BJ (cell line): ENCODE measurements around the gene EXOG. TPM values are rescaled to one million over a fixed set of nuclear protein-coding genes. Genes with fewer than 3 reads are reported as not detected.

Experiments used
- CTCF ChIA-PET: fragments of 350-600 bp; formaldehyde crosslinking; extraction: SDS; loops from one replicate; lab custom pipeline; 2021; ENCODE audit warnings: antibody characterized with exemption, inconsistent platforms; lab: Yijun Ruan, JAX
- POLR2A ChIA-PET: fragments of 300-600 bp; sonication (Branson Sonifier 250); formaldehyde crosslinking; extraction: SDS; loops from one replicate; lab custom pipeline; 2021; ENCODE audit warnings: antibody characterized with exemption; lab: Charles Lee
- DNase-seq: peaks from one replicate; pipeline ENCODE4 v3.0.0-alpha.2; 2011; ENCODE audit warnings: low read depth
- H3K27me3 ChIP-seq: 2 replicates; pipeline ENCODE4 v1.6.0; 2011; ENCODE audit warnings: low read length; ENCODE audit not compliant: control insufficient read depth, insufficient read depth
- H3K36me3 ChIP-seq: 2 replicates; pipeline ENCODE4 v1.5.1; 2011; ENCODE audit warnings: low read length; ENCODE audit not compliant: control insufficient read depth, insufficient read depth
- H3K4me3 ChIP-seq: 2 replicates; pipeline ENCODE4 v1.5.1; 2011; ENCODE audit warnings: low read depth, mild to moderate bottlenecking, control low read depth, low read length
- polyA plus RNA-seq: library from polyadenylated mRNA; depleted of rRNA; stranded (reverse); fragments of >200 nt; gene quantifications from 2 replicates; pipeline ENCODE4 v1.2.3, GENCODE V29; 2011
- TF ChIP-seq, protein P1 (sequence below): IDR thresholded peaks from 2 replicates; pipeline ENCODE4 v1.5.1; 2011; ENCODE audit warnings: low read depth, mild to moderate bottlenecking, control low read depth, inconsistent platforms, low read length, moderate library complexity; ENCODE audit not compliant: insufficient read depth

EXOG gene
- polyA plus RNA-seq, 1 experiment: 7.5 TPM

DNA sequence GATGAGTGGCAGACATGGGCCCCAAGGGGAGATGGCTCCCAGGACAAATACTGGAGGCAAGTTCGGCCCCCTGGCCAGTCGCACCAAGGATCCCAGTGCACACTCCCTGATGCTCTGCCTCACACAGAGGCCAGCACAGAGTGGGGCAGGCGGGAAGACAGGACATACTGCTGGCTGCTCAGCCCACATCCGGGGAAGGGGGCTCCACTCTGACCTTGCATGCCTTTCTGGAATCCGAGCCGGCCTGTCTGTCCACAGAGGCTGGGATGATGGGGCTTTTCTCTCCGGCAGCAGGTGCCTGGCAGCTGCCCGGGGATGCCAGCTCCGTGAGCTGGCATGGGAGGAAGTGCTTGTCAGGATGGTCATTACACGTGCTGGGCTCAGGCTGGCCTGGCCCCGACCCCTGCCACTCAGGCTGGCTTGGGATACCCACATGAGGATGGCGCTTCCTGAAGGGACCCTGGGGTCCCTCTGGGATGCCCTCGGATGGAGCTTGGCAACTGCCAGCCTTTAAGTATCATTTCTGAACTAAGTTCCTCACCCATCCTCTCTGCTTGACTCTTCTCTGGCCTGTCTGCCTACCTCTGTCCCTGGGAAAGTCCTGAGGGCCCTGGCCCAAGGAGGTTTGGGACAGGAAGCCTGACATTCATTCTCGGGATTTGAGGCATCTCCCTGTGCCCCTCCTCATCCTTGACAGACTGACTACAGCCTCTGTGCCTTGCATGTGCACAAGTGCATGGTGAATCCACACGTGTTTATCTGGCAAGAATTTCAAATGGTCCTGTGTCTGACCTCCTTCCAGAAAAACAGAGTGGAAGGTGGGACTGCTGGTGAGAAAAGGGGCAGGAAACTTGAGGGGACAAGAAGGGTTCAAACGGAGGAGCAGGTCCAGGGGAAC is 46.5 kb downstream of the EXOG start:
- no peak for DNase-seq
- TF ChIP-seq, protein P1, sequence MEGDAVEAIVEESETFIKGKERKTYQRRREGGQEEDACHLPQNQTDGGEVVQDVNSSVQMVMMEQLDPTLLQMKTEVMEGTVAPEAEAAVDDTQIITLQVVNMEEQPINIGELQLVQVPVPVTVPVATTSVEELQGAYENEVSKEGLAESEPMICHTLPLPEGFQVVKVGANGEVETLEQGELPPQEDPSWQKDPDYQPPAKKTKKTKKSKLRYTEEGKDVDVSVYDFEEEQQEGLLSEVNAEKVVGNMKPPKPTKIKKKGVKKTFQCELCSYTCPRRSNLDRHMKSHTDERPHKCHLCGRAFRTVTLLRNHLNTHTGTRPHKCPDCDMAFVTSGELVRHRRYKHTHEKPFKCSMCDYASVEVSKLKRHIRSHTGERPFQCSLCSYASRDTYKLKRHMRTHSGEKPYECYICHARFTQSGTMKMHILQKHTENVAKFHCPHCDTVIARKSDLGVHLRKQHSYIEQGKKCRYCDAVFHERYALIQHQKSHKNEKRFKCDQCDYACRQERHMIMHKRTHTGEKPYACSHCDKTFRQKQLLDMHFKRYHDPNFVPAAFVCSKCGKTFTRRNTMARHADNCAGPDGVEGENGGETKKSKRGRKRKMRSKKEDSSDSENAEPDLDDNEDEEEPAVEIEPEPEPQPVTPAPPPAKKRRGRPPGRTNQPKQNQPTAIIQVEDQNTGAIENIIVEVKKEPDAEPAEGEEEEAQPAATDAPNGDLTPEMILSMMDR: no peak
- H3K36me3 ChIP-seq: no peaks in the 10 kb centered on the region
- peaks cover 2% of the 10 kb centered on the region; the same call in 1 of the 2 replicates for H3K27me3 ChIP-seq
- no peak overlapping the region for H3K4me3 ChIP-seq
- POLR2A ChIA-PET: no interaction called here
- CTCF ChIA-PET: interaction anchor here (1.2 kb wide), 1 partner anchor 22 kb away, joined by 3 read pairs; no protein-coding TSS in a partner anchor

DNA sequence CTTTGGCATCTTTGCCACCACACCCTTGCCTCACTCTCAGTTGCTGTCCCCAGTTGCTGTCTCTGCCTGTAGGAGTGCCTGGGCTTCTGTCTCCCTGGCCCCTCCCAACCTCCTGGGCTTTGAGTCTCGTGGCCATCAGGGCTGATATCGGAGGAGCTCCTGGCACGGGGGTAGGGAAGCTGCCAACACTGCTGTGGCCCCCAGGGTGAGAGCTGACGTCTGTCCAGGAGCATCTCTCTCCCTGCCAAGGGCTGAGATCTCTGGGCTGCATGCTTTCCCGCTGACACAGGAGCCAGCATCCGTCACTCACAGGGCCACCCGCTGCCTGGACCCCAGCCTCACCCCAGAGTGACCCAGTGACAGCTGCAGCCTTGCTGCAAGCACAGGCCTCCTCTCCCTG is 47.4 kb downstream of the EXOG start:
- no peak overlapping the region for H3K4me3 ChIP-seq
- no peak for DNase-seq
- ChIA-PET CTCF (interaction anchor here (0.5 kb wide), 1 partner anchor 1289 kb away, joined by 3 read pairs; no protein-coding TSS in a partner anchor), POLR2A (no interaction called here)
- peaks cover 3% of the 10 kb centered on the region; the same call in 1 of the 2 replicates for H3K27me3 ChIP-seq
- TF ChIP-seq, protein P1: no peak
- no peaks in the 10 kb centered on the region for H3K36me3 ChIP-seq

DNA sequence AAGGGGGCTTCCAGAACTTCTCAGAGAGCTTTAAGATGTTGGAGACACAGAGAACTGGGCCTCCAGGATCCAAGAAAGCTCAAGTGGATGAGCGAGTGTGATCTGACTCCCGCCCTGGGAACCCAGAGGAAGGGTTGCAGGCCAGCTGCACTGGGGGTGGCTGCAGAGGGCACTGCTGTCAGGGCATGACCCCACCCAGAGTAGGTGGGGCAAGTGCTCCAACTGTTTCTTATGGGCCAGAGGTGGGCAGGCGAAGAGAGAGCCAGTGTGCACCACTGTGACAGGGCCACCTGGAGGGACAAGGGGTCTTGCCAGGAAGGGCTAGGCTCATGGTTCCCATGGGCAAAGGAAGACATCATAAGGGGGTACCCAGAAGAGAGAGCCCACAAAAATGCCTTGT is 48.8 kb downstream of the EXOG start:
- H3K27me3 ChIP-seq: peaks cover 3% of the 10 kb centered on the region; the same call in 1 of the 2 replicates
- no peaks in the 10 kb centered on the region for H3K36me3 ChIP-seq
- TF ChIP-seq, protein P1: no peak
- H3K4me3 ChIP-seq: no peak overlapping the region
- DNase-seq: no peak
- ChIA-PET CTCF (no interaction called here), POLR2A (no interaction called here)

DNA sequence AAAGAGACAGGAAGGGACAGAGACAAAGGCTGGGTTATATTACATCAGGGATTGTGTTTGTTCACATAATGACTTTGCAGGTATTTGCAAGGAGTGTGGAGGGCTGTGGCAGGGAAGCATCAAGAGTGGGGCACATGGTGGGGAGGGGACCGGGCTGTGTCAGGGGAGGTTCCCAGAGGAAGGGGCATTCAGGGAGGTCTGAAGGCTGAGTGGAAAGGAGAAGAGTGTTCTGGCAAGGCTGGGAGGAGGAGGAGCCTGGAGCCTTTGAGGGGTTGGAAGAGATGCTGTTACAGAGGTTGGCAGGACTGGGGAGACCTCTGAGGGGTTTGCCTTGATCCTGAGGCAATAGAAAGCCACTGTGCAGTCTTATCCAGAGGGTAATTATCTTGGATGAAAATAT is 49.4 kb downstream of the EXOG start:
- POLR2A ChIA-PET: no interaction called here
- DNase-seq: no peak
- Histone ChIP-seq H3K4me3 (no peak overlapping the region), H3K36me3 (no peaks in the 10 kb centered on the region), H3K27me3 (peaks cover 3% of the 10 kb centered on the region; the same call in 1 of the 2 replicates)
- CTCF ChIA-PET: no interaction called here
- TF ChIP-seq, protein P1: no peak

DNA sequence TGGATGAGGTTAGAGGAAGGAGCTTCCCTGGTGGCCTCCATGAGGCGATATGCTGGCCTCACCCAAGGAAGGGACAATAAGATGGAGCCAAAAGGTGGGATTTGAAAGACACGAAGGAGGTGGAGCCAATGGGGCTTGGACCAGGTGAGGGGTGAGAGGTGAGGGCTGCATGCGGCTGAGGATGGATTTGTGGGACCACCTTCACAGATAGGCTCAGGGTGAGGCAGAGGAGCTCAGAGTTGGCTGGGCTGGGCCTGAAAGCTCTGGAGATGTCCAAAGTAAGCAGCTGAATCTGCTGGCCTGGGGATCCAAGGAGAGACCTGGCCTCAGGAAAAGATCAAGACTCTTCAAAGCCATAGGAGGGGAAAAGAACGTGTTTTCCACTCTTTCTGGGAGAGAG is 49.8 kb downstream of the EXOG start:
- TF ChIP-seq, protein P1: no peak
- Histone ChIP-seq H3K27me3 (peaks cover 3% of the 10 kb centered on the region; the same call in 1 of the 2 replicates), H3K4me3 (no peak overlapping the region), H3K36me3 (no peaks in the 10 kb centered on the region)
- CTCF ChIA-PET: no interaction called here
- POLR2A ChIA-PET: no interaction called here
- no peak for DNase-seq
